Heart right ventricle (tissue), 16 donors: ENCODE measurements around the gene VCAN. TPM values are rescaled to one million over a fixed set of nuclear protein-coding genes. Genes with fewer than 3 reads are reported as not detected.

Experiments used
- ATAC-seq, 8 donors: fragments of 200-7000 bp; cut with Tn5 transposase; one replicate each; pipeline ENCODE4 v1.9.1; 2020; ENCODE audit warnings: mild to moderate bottlenecking in 8 of 8, moderate library complexity in 8 of 8, moderate number of reproducible peaks in 1 of 8
- DNase-seq, 2 donors: peaks; one replicate each; pipeline ENCODE4 v3.0.0-alpha.2; 2020
- H3K27ac ChIP-seq, 10 donors: fragments of 200-600 bp; sonication (generic) in 2 of 10; one replicate each; pipeline versions ENCODE4 v1.5.0 to v1.8.0; 2020 to 2022; ENCODE audit warnings: mild to moderate bottlenecking in 3 of 10
- H3K27me3 ChIP-seq, 7 donors: fragments of 200-600 bp; one replicate each; pipeline ENCODE4 v1.8.0; 2021 to 2022; ENCODE audit warnings: mild to moderate bottlenecking in 2 of 7
- H3K36me3 ChIP-seq, 9 donors: fragments of 200-600 bp; sonication (generic) in 1 of 9; one replicate each; pipeline versions ENCODE4 v1.5.0 to v1.8.0; 2020 to 2022; ENCODE audit warnings: mild to moderate bottlenecking in 2 of 9
- H3K4me1 ChIP-seq, 9 donors: fragments of 200-600 bp; sonication (generic) in 1 of 9; one replicate each; pipeline versions ENCODE4 v1.5.0 to v1.8.0; 2020 to 2022; ENCODE audit warnings: mild to moderate bottlenecking in 4 of 9
- H3K4me3 ChIP-seq, 10 donors: fragments of 200-600 bp; sonication (generic) in 2 of 10; one replicate each; pipeline versions ENCODE4 v1.5.0 to v1.8.0; 2020 to 2022; ENCODE audit warnings: mild to moderate bottlenecking in 7 of 10, moderate library complexity in 2 of 10
- H3K9me3 ChIP-seq, 11 donors: fragments of 200-600 bp in 10 of 11; sonication (generic) in 2 of 11; one replicate each; pipeline versions ENCODE4 v1.5.0 to v1.8.0; 2013 to 2022; ENCODE audit warnings: mild to moderate bottlenecking in 2 of 11, control low read depth in 1 of 11, moderate library complexity in 1 of 11
- WGBS, 2 donors: extraction: QIAGEN DNeasy Blood & Tissue Kit; methylation state at CpG; one replicate each; pipeline ENCODE4 v1.1.7; 2013; ENCODE audit warnings: inconsistent platforms in 1 of 2; 5-methylcytosine and 5-hydroxymethylcytosine counted together
- intact Hi-C, 10 donors: fragments of 100-400 bp; cut with DNase I; formaldehyde crosslinking; loops; one replicate each; pipeline versions ENCODE4 v1.11.1 to v1.14.2; 2022
- polyA plus RNA-seq, 2 donors: library from polyadenylated mRNA; stranded (reverse); fragments of 200-250 nt; gene quantifications; one replicate each; pipeline ENCODE4 v1.2.3, GENCODE V29; 2013
- total RNA-seq, 10 donors: library from RNA; stranded (reverse); fragmentation: NEBNext Ultra II Directional in 3 of 10; extraction: Animal tissue kit (Norgen Biotek cat#: 25700) in 3 of 10; gene quantifications; one replicate each; pipeline versions ENCODE4 v1.2.1 to v1.2.4, GENCODE V29; 2021 to 2023
- TF ChIP-seq, protein P1 (sequence below), 9 donors: fragments of 200-600 bp; sonication (generic) in 2 of 9; IDR thresholded peaks; one replicate each; pipeline versions ENCODE4 v1.5.0 to v1.8.0; 2021 to 2022; ENCODE audit warnings: antibody characterized with exemption in 9 of 9, mild to moderate bottlenecking in 5 of 9, moderate library complexity in 1 of 9
- donor health status: Arrhythmogenic right ventricular cardiomyopathy.
- donor health status: ischemic (EF 13 %, LVEDD 7.1; RV severe dilation, severe dysfunction).
- donor health status: healthy with polysubstance abuse.
- donor health status: DM: no; HTN: yes; CAD: no.
- donor health status: DM: no; HTN: no; CAD: no.
- donor health status: ischemic (EF 25% LVEDD 6.9; RV normal size, moderate dysfunction).
- donor health status: ischemic (EF 25% LVEDD 5.7; RV mildly dilated, moderate dysfunction).
- donor health status: healthy.
- donor health status: DM: yes; HTN: yes; CAD: no.
- donor health status: Ischemic cardiomyopathy.
- donor health status: ischemic (EF 35%, LVEDD 5.7; RV mildly dilated, moderate dysfunction).
- donor health status: nonischemic (EF 11% LVEDD 7.7; RV severe dilation, severe dysfunction).
- donor health status: DM: yes; HTN: yes; CAD: no.
- donor health status: PGD.
- donor health status: ischemic (EF 29% LVEDD 5.4; RV normal size, mild dysfunction).
- donor health status: nonischemic (EF 23%, LVEDD 6.1; RV moderate dilation, normal function).

The VCAN gene
- total and polyA plus RNA-seq, 12 donors = 10.6 to 93.7 (median 26.3) TPM

DNA sequence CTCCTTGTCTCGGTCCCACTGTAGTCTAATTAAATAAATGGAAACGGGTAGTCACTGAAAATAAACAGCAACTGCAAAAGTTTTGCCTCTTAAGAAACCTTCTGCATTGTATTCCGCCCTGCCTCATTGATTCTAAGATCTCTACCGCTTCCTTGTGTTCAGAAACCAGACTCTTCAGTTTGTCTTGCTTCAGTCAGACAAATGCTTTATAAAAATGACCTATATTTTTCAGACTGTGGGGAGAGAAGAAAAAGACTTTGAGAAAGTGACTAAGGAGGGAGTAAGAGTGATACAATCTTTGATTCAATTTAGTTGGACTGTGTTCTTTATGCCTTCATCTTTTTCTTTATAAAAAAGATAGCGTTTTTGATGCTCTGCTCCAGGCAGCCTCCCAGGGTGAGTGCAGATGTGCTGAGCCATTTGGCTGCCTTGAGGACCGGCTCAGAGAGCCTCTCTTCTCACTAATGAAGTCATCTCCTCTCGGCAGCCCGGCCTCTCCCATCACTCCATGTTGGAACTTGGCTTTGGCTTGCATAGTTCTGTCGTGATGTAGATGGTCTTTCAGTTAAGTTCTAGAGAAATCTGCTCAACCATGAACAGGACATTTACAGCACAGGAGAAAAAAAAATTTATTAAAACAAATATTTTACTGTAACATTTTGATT lies 4.0 kb upstream of the VCAN start:
- Histone ChIP-seq H3K4me3 (no peak overlapping the region), H3K36me3 (no peaks in the 10 kb centered on the region), H3K27ac (peak overlapping the region in 2 of 10 donors; percentile 13 to 39), H3K9me3 (no peaks in the 10 kb centered on the region), H3K4me1 (peaks cover 0 to 20% (median 16%) of the 10 kb centered on the region in 9 donors), H3K27me3 (peaks cover 0 to 69% (median 45%) of the 10 kb centered on the region in 7 donors)
- intact Hi-C loops = no loop called here
- TF ChIP-seq, protein P1, sequence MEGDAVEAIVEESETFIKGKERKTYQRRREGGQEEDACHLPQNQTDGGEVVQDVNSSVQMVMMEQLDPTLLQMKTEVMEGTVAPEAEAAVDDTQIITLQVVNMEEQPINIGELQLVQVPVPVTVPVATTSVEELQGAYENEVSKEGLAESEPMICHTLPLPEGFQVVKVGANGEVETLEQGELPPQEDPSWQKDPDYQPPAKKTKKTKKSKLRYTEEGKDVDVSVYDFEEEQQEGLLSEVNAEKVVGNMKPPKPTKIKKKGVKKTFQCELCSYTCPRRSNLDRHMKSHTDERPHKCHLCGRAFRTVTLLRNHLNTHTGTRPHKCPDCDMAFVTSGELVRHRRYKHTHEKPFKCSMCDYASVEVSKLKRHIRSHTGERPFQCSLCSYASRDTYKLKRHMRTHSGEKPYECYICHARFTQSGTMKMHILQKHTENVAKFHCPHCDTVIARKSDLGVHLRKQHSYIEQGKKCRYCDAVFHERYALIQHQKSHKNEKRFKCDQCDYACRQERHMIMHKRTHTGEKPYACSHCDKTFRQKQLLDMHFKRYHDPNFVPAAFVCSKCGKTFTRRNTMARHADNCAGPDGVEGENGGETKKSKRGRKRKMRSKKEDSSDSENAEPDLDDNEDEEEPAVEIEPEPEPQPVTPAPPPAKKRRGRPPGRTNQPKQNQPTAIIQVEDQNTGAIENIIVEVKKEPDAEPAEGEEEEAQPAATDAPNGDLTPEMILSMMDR (IDR thresholded peaks at IDR 0.05) = peak in 6 of 9 donors; percentile 8 to 35 (median 19)
- 55 to 60% methylated on average over 9 of the region's 9 CpGs for WGBS, 2 donors
- DNase-seq (peak; percentile 28 to 32), ATAC-seq (peak in 6 of 8 donors; percentile 52 to 80 (median 74))

DNA sequence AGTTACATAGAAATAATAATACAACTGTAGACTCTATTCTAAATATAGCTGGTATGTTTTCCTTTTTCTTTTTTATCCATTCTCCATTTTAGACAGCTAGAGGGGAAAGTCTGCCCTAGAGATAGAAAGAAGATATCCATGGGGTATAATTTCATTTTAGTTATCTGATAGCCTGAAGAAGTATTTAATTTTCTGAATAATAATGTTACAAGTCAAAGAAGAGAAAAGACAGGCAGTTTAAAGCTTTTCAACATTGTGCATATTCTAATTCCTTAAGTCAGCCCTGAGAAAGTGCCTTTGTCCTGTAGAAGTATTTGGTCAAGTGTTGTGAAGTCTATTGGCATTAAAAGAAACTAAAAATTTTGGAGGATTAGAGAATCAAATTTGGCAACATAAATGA lies 2.5 kb upstream of the VCAN start:
- Histone ChIP-seq H3K9me3 (no peaks in the 10 kb centered on the region), H3K27me3 (peaks cover 0 to 82% (median 52%) of the 10 kb centered on the region in 7 donors), H3K36me3 (no peaks in the 10 kb centered on the region), H3K4me3 (no peak overlapping the region), H3K4me1 (peaks cover 0 to 36% (median 32%) of the 10 kb centered on the region in 9 donors), H3K27ac (no peak overlapping the region)
- TF ChIP-seq, protein P1 (IDR thresholded peaks at IDR 0.05) = no peak
- ATAC-seq (no peak), DNase-seq (no peak)
- intact Hi-C loops = no loop called here

DNA sequence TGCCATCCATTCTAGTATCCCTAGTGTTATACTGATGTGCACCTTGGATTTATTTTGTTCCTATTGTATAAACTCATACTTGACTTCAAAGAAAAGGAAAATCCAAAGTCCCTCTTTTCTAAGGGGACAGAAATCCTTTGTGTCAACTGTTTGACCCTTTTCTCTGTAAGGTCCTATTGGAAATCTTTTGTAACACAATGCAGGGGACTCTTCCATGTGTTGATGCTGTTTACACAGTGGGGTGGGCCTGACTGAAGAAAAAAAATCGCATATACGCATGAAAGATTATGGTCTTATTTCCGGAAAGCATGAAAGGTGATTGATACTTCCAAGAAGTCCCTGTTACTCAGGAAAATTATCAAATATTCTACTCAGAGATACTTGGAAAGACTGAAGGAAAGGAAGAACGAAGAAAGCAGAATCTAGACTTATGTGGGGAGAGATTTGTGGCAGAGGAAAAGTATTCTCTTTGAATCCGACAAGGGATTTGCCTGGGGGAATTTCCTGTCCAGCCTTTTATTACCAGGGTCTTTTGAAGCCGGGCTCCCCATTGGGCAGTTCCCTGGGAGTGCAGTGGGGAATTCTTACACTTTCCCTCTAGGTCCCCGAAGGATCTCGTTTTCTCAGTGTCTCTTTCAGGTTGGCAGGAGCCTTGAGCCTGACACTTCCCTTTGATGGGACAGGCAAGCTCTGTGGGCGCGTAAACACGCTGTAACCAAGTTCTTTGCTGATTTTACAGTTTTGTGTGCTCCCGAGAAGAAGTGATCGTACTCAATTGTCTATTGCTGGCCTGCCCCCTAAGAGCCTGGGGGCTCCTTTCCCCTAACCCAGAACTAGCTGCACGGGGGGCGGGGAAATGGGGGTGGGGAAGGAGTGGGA lies 779 bp upstream of the VCAN start:
- DNase-seq = no peak
- TF ChIP-seq, protein P1 (IDR thresholded peaks at IDR 0.05) = no peak
- WGBS, 2 donors = 23 to 24% methylated on average over 15 of the region's 15 CpGs
- Histone ChIP-seq H3K27me3 (peaks cover 0 to 94% (median 60%) of the 10 kb centered on the region in 7 donors), H3K4me3 (peak overlapping the region in 9 of 10 donors; percentile 33 to 68 (median 59)), H3K4me1 (peaks cover 0 to 48% (median 36%) of the 10 kb centered on the region in 9 donors), H3K9me3 (no peaks in the 10 kb centered on the region), H3K36me3 (no peaks in the 10 kb centered on the region), H3K27ac (peak overlapping the region in 8 of 10 donors; percentile 2 to 86 (median 78))
- intact Hi-C loops = loop anchor here in 7 of 10 donors (5.0 to 10.0 kb wide), 7 partner anchors 38 to 1118 kb away; no protein-coding TSS in a partner anchor
- ATAC-seq = no peak

DNA sequence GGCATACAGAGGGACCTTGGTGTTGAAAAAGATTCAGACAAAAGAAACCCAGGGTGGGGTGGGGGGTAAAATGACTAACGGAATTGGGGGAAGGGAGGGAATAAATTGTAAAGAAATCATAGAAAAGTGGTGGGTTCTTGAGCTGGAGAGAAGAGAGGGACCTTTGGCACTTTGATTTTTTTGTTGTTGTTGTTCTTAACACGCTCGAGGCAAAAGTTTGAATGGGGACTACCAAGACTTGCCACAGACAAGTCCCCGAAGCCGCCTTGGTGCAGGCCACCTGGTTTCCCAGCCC lies 616 bp downstream of the VCAN start:
- TF ChIP-seq, protein P1 (IDR thresholded peaks at IDR 0.05) = no peak
- H3K36me3 ChIP-seq = no peaks in the 10 kb centered on the region
- peaks cover 0 to 97% (median 60%) of the 10 kb centered on the region in 7 donors for H3K27me3 ChIP-seq
- H3K4me1 ChIP-seq = peaks cover 0 to 58% (median 36%) of the 10 kb centered on the region in 9 donors
- H3K4me3 ChIP-seq = peak overlapping the region; percentile 33 to 68 (median 58)
- peak overlapping the region; percentile 0 to 86 (median 77) for H3K27ac ChIP-seq
- ATAC-seq (no peak), DNase-seq (no peak)
- H3K9me3 ChIP-seq = no peaks in the 10 kb centered on the region
- intact Hi-C loops = loop anchor here in 7 of 10 donors (5.0 to 10.0 kb wide), 7 partner anchors 40 to 1120 kb away; no protein-coding TSS in a partner anchor
- 0 to 2% methylated on average over 5 of the region's 5 CpGs for WGBS, 2 donors
